HCT116 (cell line): ENCODE data around the gene VSTM1. TPM values are rescaled to one million over a fixed set of nuclear protein-coding genes. Genes with fewer than 3 reads are reported as not detected.

Source experiments
- ATAC-seq: fragments of 200-7000 bp; cut with Tn5 transposase; 2 replicates; pipeline ENCODE4 v1.9.1; 2020; ENCODE audit warnings: mild to moderate bottlenecking, moderate library complexity
- BruUV-seq: library from RNA; stranded (reverse); fragments of 400-500 nt; replicated peaks from 2 replicates; lab custom pipeline; 2021; lab: Mats Ljungman, UMichigan
- CTCF ChIA-PET: fragments of 300-600 bp; sonication (Branson Sonifier 250); formaldehyde crosslinking; loops from one replicate; lab custom pipeline; 2021; ENCODE audit warnings: antibody characterized with exemption; lab: Charles Lee
- POLR2A ChIA-PET: fragments of 300-600, 350-600 bp; sonication (Branson Sonifier 250); formaldehyde crosslinking; loops from one replicate; lab custom pipeline; 2021; ENCODE audit warnings: antibody characterized with exemption; lab: Charles Lee
- RAD21 ChIA-PET, 2 experiments: fragments of 300-600 bp; sonication (Branson Sonifier 250); formaldehyde crosslinking; loops; one replicate each; lab custom pipeline; 2023; ENCODE audit warnings: low total read pairs in 2 of 2; ENCODE audit not compliant: uncharacterized antibody in 2 of 2, unreplicated experiment in 2 of 2, low non-redundant PET in 1 of 2; lab: Charles Lee
- DNase-seq: peaks from one replicate; pipeline ENCODE4 v3.0.0-alpha.2; 2010; ENCODE audit warnings: low read depth, low spot score
- H2AFZ ChIP-seq: fragments of 200-600 bp; shearing (Covaris generic), sonication (generic); 2 replicates; pipeline ENCODE4 v1.6.1; 2017; ENCODE audit warnings: low read depth, mixed run types, mixed read lengths, antibody characterized with exemption, low read length; ENCODE audit not compliant: poor library complexity, severe bottlenecking
- H3K27ac ChIP-seq: 2 replicates; pipeline ENCODE4 v1.5.1; 2012; ENCODE audit warnings: low read depth, low read length
- H3K27me3 ChIP-seq: fragments of 200-600 bp; sonication (generic); 2 replicates; pipeline ENCODE4 v1.6.1; 2016; ENCODE audit warnings: mixed run types, low read length, mixed read lengths; ENCODE audit not compliant: insufficient read depth
- H3K36me3 ChIP-seq, 2 experiments: fragments of 200-500 bp in 1 of 2; fragments of 200-600 bp in 1 of 2; sonication (Bioruptor generic) in 1 of 2; sonication (generic) in 1 of 2; 2 replicates each; pipeline versions ENCODE4 v1.5.1 to v1.6.1; 2014 to 2016; ENCODE audit warnings: low read length in 2 of 2, inconsistent platforms in 1 of 2, mixed read lengths in 1 of 2, mixed run types in 1 of 2; ENCODE audit not compliant: insufficient read depth in 2 of 2, control insufficient read depth in 1 of 2
- H3K4me1 ChIP-seq, 2 experiments: fragments of 200-600 bp in 1 of 2; sonication (generic) in 1 of 2; 2 replicates each; pipeline versions ENCODE4 v1.5.1 to v1.6.1; 2012 to 2017; ENCODE audit warnings: low read length in 2 of 2, inconsistent platforms in 1 of 2, mild to moderate bottlenecking in 1 of 2, mixed read lengths in 1 of 2, mixed run types in 1 of 2, moderate library complexity in 1 of 2; ENCODE audit not compliant: insufficient read depth in 2 of 2, control insufficient read depth in 1 of 2
- H3K4me2 ChIP-seq: fragments of 200-600 bp; sonication (generic); 2 replicates; pipeline ENCODE4 v1.6.1; 2017; ENCODE audit warnings: mixed run types, low read length, mixed read lengths
- H3K4me3 ChIP-seq, 2 experiments: fragments of 200-600 bp in 1 of 2; sonication (generic) in 1 of 2; replicated peaks in 1 of 2; 2 replicates each; pipeline ENCODE4 v1.5.1; 2011 to 2016; ENCODE audit warnings: low read length in 2 of 2, control low read depth in 1 of 2, low read depth in 1 of 2, mild to moderate bottlenecking in 1 of 2, mixed read lengths in 1 of 2, mixed run types in 1 of 2
- H3K79me2 ChIP-seq: fragments of 200-600 bp; sonication (generic); 2 replicates; pipeline ENCODE4 v1.6.1; 2017; ENCODE audit warnings: mild to moderate bottlenecking, mixed run types, low read length, moderate library complexity, mixed read lengths; ENCODE audit not compliant: insufficient read depth
- H3K9ac ChIP-seq: fragments of 200-600 bp; sonication (generic); 2 replicates; pipeline ENCODE4 v1.6.1; 2016; ENCODE audit warnings: low read length, mixed read lengths
- H3K9me2 ChIP-seq: fragments of 200-600 bp; sonication (generic), shearing (Covaris generic); 2 replicates; pipeline ENCODE4 v1.6.1; 2017; ENCODE audit warnings: mixed run types, mild to moderate bottlenecking, moderate library complexity; ENCODE audit not compliant: insufficient read depth
- H3K9me3 ChIP-seq, 2 experiments: fragments of 200-500 bp in 1 of 2; fragments of 200-600 bp in 1 of 2; sonication (Bioruptor generic) in 1 of 2; sonication (generic) in 1 of 2; 2 replicates each; pipeline ENCODE4 v1.6.1; 2014 to 2017; ENCODE audit warnings: low read length in 2 of 2, mixed read lengths in 2 of 2, inconsistent platforms in 1 of 2, low read depth in 1 of 2, mild to moderate bottlenecking in 1 of 2, mixed run types in 1 of 2, moderate library complexity in 1 of 2; ENCODE audit not compliant: control insufficient read depth in 1 of 2, insufficient read depth in 1 of 2
- H4K20me1 ChIP-seq: fragments of 200-600 bp; sonication (generic), shearing (Covaris generic); 2 replicates; pipeline ENCODE4 v1.6.1; 2017; ENCODE audit warnings: mixed run types, mild to moderate bottlenecking, moderate library complexity; ENCODE audit not compliant: insufficient read depth
- CEBPB ChIP-seq: IDR thresholded peaks from 2 replicates; pipeline ENCODE4 v1.6.1; 2012; ENCODE audit warnings: low read depth
- ELF1 ChIP-seq: IDR thresholded peaks from 2 replicates; pipeline ENCODE4 v1.6.1; 2012; ENCODE audit warnings: low read depth, borderline replicate concordance
- JUND ChIP-seq: IDR thresholded peaks from 2 replicates; pipeline ENCODE4 v1.6.1; 2012
- POLR2A ChIP-seq: IDR thresholded peaks from 2 replicates; pipeline ENCODE4 v1.7.0; 2011; ENCODE audit warnings: borderline replicate concordance; ENCODE audit not compliant: insufficient read depth, insufficient read length; ENCODE audit errors: extremely low read depth
- POLR2AphosphoS5 ChIP-seq: IDR thresholded peaks from 2 replicates; pipeline ENCODE4 v1.6.1; 2011; ENCODE audit warnings: mild to moderate bottlenecking, low read depth, low read length, moderate library complexity
- YY1 ChIP-seq: IDR thresholded peaks from 2 replicates; pipeline ENCODE4 v1.6.1; 2011; ENCODE audit warnings: low read length, low read depth, moderate library complexity, mild to moderate bottlenecking; ENCODE audit not compliant: insufficient replicate concordance; ENCODE audit errors: extremely low read depth
- ZFX ChIP-seq: fragments of 450-650 bp; IDR thresholded peaks from 2 replicates; pipeline ENCODE4 v1.6.1; 2017
- ZNF274 ChIP-seq: fragments of 200-500 bp; sonication (Bioruptor generic); IDR thresholded peaks from 2 replicates; pipeline ENCODE4 v1.6.1; 2014; ENCODE audit warnings: mild to moderate bottlenecking, low read depth, low read length, inconsistent platforms
- intact Hi-C: fragments of 100-400 bp; cut with micrococcal nuclease; formaldehyde crosslinking; loops from 2 replicates; pipeline ENCODE4 v1.10.0; 2022
- total RNA-seq: library from RNA; stranded (reverse); gene quantifications from one replicate; pipeline ENCODE4 v1.2.1, GENCODE V29; 2021; ENCODE audit not compliant: unreplicated experiment
- TF ChIP-seq, protein P1 (sequence below): IDR thresholded peaks from 2 replicates; pipeline ENCODE4 v1.6.1; 2012
- TF ChIP-seq, protein P2 (sequence below): IDR thresholded peaks from 2 replicates; pipeline ENCODE4 v1.6.1; 2011; ENCODE audit warnings: mild to moderate bottlenecking, low read length, moderate library complexity; ENCODE audit not compliant: insufficient replicate concordance; ENCODE audit errors: extremely low read depth
- TF ChIP-seq, protein P3 (sequence below): IDR thresholded peaks from 2 replicates; pipeline ENCODE4 v1.6.1; 2012
- TF ChIP-seq, protein P4 (sequence below), 3 experiments: fragments of 200-600 bp in 1 of 3; sonication (generic) in 1 of 3; IDR thresholded peaks in 2 of 3; conservative IDR thresholded peaks in 1 of 3; 2 replicates each; pipeline ENCODE4 v1.5.1; 2012 to 2017; ENCODE audit warnings: low read depth in 2 of 3, low read length in 2 of 3, antibody characterized with exemption in 1 of 3, borderline replicate concordance in 1 of 3, control low read depth in 1 of 3, mild to moderate bottlenecking in 1 of 3, mixed read lengths in 1 of 3, mixed run types in 1 of 3, moderate library complexity in 1 of 3; ENCODE audit not compliant: insufficient read depth in 1 of 3
- TF ChIP-seq, protein P5 (sequence below): IDR thresholded peaks from 2 replicates; pipeline ENCODE4 v1.6.1; 2012; ENCODE audit warnings: low read depth

The VSTM1 gene
- total RNA-seq, 1 experiment from 2014 or later, result not detected

DNA sequence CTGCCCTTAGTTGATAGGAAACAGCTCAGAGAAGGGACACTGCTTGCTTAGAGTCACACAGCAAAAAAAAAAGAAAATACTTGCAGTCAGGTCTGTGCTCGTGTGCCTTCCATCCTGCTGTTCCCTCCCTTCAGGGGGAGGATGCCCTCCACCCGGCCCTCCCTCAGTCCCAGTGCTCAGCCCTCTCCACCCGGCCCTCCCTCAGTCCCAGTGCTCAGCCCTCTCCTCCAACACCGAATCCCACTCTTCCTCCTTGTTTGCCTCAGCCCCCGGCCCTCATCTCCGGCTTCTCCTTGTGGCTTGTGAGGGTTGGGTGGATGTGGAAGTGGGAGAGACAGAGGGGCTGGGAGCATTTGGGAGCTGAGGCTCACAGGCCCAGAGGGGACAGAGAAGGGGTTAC, 46.0 kb upstream of the VSTM1 start:
- no peaks in the 10 kb centered on the region for H3K27me3 ChIP-seq
- ChIA-PET RAD21 (no interaction called here), POLR2A (no interaction called here), CTCF (no interaction called here)
- H3K4me3 ChIP-seq, result no peak overlapping the region
- no peaks in the 10 kb centered on the region for H3K9me2 ChIP-seq
- peaks cover 20% of the 10 kb centered on the region for H3K79me2 ChIP-seq
- H3K9me3 ChIP-seq, result no peaks in the 10 kb centered on the region
- H2AFZ ChIP-seq, result no peak overlapping the region
- H3K36me3 ChIP-seq, result peaks cover 25 to 29% of the 10 kb centered on the region in 2 experiments; a peak in 3 of 4 replicates
- H4K20me1 ChIP-seq, result no peaks in the 10 kb centered on the region
- no peak overlapping the region for H3K4me2 ChIP-seq
- H3K27ac ChIP-seq, result no peak overlapping the region
- H3K9ac ChIP-seq, result no peak overlapping the region
- peaks cover 2 to 6% of the 10 kb centered on the region in 2 experiments; a peak in 1 of 4 replicates for H3K4me1 ChIP-seq
- intact Hi-C loops, result no loop called here
- TF ChIP-seq ZNF274 (no peak), CEBPB (no peak), JUND (no peak), ELF1 (no peak), POLR2A (no peak), POLR2AphosphoS5 (no peak), ZFX (no peak), YY1 (no peak)
- TF ChIP-seq, protein P1, sequence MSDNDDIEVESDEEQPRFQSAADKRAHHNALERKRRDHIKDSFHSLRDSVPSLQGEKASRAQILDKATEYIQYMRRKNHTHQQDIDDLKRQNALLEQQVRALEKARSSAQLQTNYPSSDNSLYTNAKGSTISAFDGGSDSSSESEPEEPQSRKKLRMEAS, result no peak
- TF ChIP-seq, protein P2, sequence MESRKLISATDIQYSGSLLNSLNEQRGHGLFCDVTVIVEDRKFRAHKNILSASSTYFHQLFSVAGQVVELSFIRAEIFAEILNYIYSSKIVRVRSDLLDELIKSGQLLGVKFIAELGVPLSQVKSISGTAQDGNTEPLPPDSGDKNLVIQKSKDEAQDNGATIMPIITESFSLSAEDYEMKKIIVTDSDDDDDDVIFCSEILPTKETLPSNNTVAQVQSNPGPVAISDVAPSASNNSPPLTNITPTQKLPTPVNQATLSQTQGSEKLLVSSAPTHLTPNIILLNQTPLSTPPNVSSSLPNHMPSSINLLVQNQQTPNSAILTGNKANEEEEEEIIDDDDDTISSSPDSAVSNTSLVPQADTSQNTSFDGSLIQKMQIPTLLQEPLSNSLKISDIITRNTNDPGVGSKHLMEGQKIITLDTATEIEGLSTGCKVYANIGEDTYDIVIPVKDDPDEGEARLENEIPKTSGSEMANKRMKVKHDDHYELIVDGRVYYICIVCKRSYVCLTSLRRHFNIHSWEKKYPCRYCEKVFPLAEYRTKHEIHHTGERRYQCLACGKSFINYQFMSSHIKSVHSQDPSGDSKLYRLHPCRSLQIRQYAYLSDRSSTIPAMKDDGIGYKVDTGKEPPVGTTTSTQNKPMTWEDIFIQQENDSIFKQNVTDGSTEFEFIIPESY, result no peak
- TF ChIP-seq, protein P3, sequence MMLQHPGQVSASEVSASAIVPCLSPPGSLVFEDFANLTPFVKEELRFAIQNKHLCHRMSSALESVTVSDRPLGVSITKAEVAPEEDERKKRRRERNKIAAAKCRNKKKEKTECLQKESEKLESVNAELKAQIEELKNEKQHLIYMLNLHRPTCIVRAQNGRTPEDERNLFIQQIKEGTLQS, result no peak
- TF ChIP-seq, protein P4, sequence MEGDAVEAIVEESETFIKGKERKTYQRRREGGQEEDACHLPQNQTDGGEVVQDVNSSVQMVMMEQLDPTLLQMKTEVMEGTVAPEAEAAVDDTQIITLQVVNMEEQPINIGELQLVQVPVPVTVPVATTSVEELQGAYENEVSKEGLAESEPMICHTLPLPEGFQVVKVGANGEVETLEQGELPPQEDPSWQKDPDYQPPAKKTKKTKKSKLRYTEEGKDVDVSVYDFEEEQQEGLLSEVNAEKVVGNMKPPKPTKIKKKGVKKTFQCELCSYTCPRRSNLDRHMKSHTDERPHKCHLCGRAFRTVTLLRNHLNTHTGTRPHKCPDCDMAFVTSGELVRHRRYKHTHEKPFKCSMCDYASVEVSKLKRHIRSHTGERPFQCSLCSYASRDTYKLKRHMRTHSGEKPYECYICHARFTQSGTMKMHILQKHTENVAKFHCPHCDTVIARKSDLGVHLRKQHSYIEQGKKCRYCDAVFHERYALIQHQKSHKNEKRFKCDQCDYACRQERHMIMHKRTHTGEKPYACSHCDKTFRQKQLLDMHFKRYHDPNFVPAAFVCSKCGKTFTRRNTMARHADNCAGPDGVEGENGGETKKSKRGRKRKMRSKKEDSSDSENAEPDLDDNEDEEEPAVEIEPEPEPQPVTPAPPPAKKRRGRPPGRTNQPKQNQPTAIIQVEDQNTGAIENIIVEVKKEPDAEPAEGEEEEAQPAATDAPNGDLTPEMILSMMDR (IDR thresholded peaks at IDR 0.05 in 2 of 3, conservative IDR thresholded peaks at IDR 0.05 in 1 of 3; ENCODE audit: borderline replicate concordance in 1 of 3, insufficient read depth in 1 of 3, low read depth in 2 of 3, low read length in 2 of 3), result no peak
- TF ChIP-seq, protein P5, sequence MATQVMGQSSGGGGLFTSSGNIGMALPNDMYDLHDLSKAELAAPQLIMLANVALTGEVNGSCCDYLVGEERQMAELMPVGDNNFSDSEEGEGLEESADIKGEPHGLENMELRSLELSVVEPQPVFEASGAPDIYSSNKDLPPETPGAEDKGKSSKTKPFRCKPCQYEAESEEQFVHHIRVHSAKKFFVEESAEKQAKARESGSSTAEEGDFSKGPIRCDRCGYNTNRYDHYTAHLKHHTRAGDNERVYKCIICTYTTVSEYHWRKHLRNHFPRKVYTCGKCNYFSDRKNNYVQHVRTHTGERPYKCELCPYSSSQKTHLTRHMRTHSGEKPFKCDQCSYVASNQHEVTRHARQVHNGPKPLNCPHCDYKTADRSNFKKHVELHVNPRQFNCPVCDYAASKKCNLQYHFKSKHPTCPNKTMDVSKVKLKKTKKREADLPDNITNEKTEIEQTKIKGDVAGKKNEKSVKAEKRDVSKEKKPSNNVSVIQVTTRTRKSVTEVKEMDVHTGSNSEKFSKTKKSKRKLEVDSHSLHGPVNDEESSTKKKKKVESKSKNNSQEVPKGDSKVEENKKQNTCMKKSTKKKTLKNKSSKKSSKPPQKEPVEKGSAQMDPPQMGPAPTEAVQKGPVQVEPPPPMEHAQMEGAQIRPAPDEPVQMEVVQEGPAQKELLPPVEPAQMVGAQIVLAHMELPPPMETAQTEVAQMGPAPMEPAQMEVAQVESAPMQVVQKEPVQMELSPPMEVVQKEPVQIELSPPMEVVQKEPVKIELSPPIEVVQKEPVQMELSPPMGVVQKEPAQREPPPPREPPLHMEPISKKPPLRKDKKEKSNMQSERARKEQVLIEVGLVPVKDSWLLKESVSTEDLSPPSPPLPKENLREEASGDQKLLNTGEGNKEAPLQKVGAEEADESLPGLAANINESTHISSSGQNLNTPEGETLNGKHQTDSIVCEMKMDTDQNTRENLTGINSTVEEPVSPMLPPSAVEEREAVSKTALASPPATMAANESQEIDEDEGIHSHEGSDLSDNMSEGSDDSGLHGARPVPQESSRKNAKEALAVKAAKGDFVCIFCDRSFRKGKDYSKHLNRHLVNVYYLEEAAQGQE, result no peak
- no peak for DNase-seq
- no peak for ATAC-seq
- BruUV-seq, result no TSS peak
